ENCODE measurements around the gene RAP1GAP. TPM values are rescaled to one million over a fixed set of nuclear protein-coding genes. Genes with fewer than 3 reads are reported as not detected.

The RAP1GAP gene
- total RNA-seq, 1 donor from 2014 or later = 157 TPM

Other genes with a start within 250 kb of the RAP1GAP start
- 16.4 TPM for gene NBPF3, start 229.2 kb downstream of the RAP1GAP start, total RNA-seq
- 4.0 TPM for gene ALPL, start 159.9 kb downstream of the RAP1GAP start, total RNA-seq
- gene USP48, start 113.8 kb upstream of the RAP1GAP start, total RNA-seq = 62.9 TPM
- 0.26 TPM for gene LDLRAD2, start 142.9 kb upstream of the RAP1GAP start, total RNA-seq